ENCODE measurements around the gene PRKAB2.
"Not testable (repeated sequence)": the region's sequence is repeated elsewhere in the genome, so short reads cannot be mapped to it uniquely, and the experiment has no call there.

GRCh38 chr1:147197324-147197723, 25.1 kb upstream of the PRKAB2 start:
- not testable (repeated sequence) for TF ChIP-seq ZNF274 (IDR thresholded peaks at IDR 0.05; ENCODE audit: low read depth, low read length); SUZ12 (IDR thresholded peaks at IDR 0.05; ENCODE audit: extremely low read depth, insufficient read depth, insufficient read length); YY1 (IDR thresholded peaks at IDR 0.05; ENCODE audit: insufficient read depth, insufficient read length)

All from NT2/D1 (cell line).